Smooth muscle cell (in vitro differentiated cells): ENCODE measurements around the gene TRMT61B. TPM values are rescaled to one million over a fixed set of nuclear protein-coding genes. Genes with fewer than 3 reads are reported as not detected.

Source experiments
- DNase-seq: peaks from one replicate; lab custom pipeline; 2025; ENCODE audit not compliant: unreplicated experiment; lab: John Stamatoyannopoulos, UW
- H2AFZ ChIP-seq: fragments of 200-600 bp; sonication (generic); 2 replicates; pipeline ENCODE4 v1.6.0; 2016; ENCODE audit warnings: antibody characterized with exemption, low read depth, mild to moderate bottlenecking
- H3F3A ChIP-seq: fragments of 200-600 bp; sonication (generic); 2 replicates; pipeline ENCODE4 v1.6.0; 2017; ENCODE audit warnings: antibody characterized with exemption, low read depth
- H3K27ac ChIP-seq: fragments of 200-600 bp; sonication (generic); 2 replicates; pipeline ENCODE4 v1.5.1; 2016; ENCODE audit warnings: low read depth, mild to moderate bottlenecking
- H3K27me3 ChIP-seq: fragments of 200-600 bp; sonication (generic); 2 replicates; pipeline ENCODE4 v1.6.1; 2016; ENCODE audit warnings: low read depth, mild to moderate bottlenecking
- H3K36me3 ChIP-seq: fragments of 200-600 bp; sonication (generic); 2 replicates; pipeline ENCODE4 v1.5.1; 2016; ENCODE audit warnings: low read depth
- H3K4me1 ChIP-seq: fragments of 200-600 bp; sonication (generic); 2 replicates; pipeline ENCODE4 v1.5.1; 2016; ENCODE audit warnings: low read depth
- H3K4me2 ChIP-seq: fragments of 200-600 bp; sonication (generic); 2 replicates; pipeline ENCODE4 v1.6.0; 2016; ENCODE audit warnings: mild to moderate bottlenecking
- H3K4me3 ChIP-seq: fragments of 200-600 bp; sonication (generic); 2 replicates; pipeline ENCODE4 v1.5.1; 2016; ENCODE audit warnings: mild to moderate bottlenecking
- H3K79me2 ChIP-seq: fragments of 200-600 bp; sonication (generic); 2 replicates; pipeline ENCODE4 v1.6.0; 2016; ENCODE audit warnings: low read depth, mild to moderate bottlenecking
- H3K9ac ChIP-seq: fragments of 200-600 bp; sonication (generic); 2 replicates; pipeline ENCODE4 v1.6.0; 2016; ENCODE audit warnings: low read depth
- H3K9me3 ChIP-seq: fragments of 200-600 bp; sonication (generic); replicated peaks from 2 replicates; pipeline ENCODE4 v1.5.1; 2016; ENCODE audit warnings: low read depth
- H4K20me1 ChIP-seq: fragments of 200-600 bp; sonication (generic); 2 replicates; pipeline ENCODE4 v1.6.0; 2016; ENCODE audit warnings: low read depth
- CTCF ChIP-seq: fragments of 200-600 bp; sonication (generic); IDR thresholded peaks from 2 replicates; pipeline ENCODE4 v1.5.1; 2017; ENCODE audit warnings: borderline replicate concordance, mild to moderate bottlenecking, antibody characterized with exemption; ENCODE audit not compliant: insufficient read depth, poor library complexity, severe bottlenecking
- WGBS: methylation state at CpG from one replicate; pipeline ENCODE4 v1.1.7; 2016; ENCODE audit warnings: low lambda C conversion rate; 5-methylcytosine and 5-hydroxymethylcytosine counted together
- polyA plus RNA-seq: library from polyadenylated mRNA; unstranded; fragments of >200 nt; fragmentation: Nextera tagmentation; extraction: Ambion mirVana; gene quantifications from 2 replicates; pipeline ENCODE4 v1.2.1, GENCODE V29; 2016
- total RNA-seq: library from RNA; depleted of rRNA; stranded (reverse); fragments of >200 nt; gene quantifications from 2 replicates; pipeline ENCODE4 v1.2.3, GENCODE V29; 2014

The TRMT61B gene
- total and polyA plus RNA-seq, 2 experiments from 2014 or later, result 6.5 to 8.5 TPM

GRCh38 chr2:28904802-28905457, 34.8 kb upstream of the TRMT61B start:
- DNase-seq, result no peak
- Histone ChIP-seq H4K20me1 (peaks cover 84% of the 10 kb centered on the region), H3K27ac (peak overlapping the region; percentile 19)

GRCh38 chr2:28904295-28904694, 34.2 kb upstream of the TRMT61B start:
- Histone ChIP-seq H3K79me2 (peaks cover 82% of the 10 kb centered on the region), H4K20me1 (peaks cover 84% of the 10 kb centered on the region), H3K27me3 (no peaks in the 10 kb centered on the region), H3K9me3 (no peaks in the 10 kb centered on the region), H3F3A (no peaks in the 10 kb centered on the region), H3K9ac (no peak overlapping the region), H3K4me1 (no peaks in the 10 kb centered on the region), H3K4me3 (no peak overlapping the region), H2AFZ (no peak overlapping the region), H3K36me3 (peaks cover 8% of the 10 kb centered on the region), H3K4me2 (no peak overlapping the region), H3K27ac (peak overlapping the region; percentile 19)
- TF ChIP-seq CTCF, result no peak
- 52% methylated on average over 2 of the region's 2 CpGs for WGBS
- no peak for DNase-seq

More at GRCh38 chr2:28904802-28905457, 34.8 kb upstream of the TRMT61B start:
- no peak overlapping the region for H2AFZ ChIP-seq
- peaks cover 8% of the 10 kb centered on the region for H3K36me3 ChIP-seq
- no peaks in the 10 kb centered on the region for H3K9me3 ChIP-seq
- no peak overlapping the region for H3K4me3 ChIP-seq
- H3K4me2 ChIP-seq, result no peak overlapping the region
- H3F3A ChIP-seq, result no peaks in the 10 kb centered on the region
- peaks cover 80% of the 10 kb centered on the region for H3K79me2 ChIP-seq
- no peak for TF ChIP-seq CTCF
- no peaks in the 10 kb centered on the region for H3K27me3 ChIP-seq
- WGBS, result 86% methylated on average over 2 of the region's 2 CpGs
- no peak overlapping the region for H3K9ac ChIP-seq
- no peaks in the 10 kb centered on the region for H3K4me1 ChIP-seq

- no peaks in the 10 kb centered on the region for H3K4me1 ChIP-seq
- no peaks in the 10 kb centered on the region for H3F3A ChIP-seq
- no peaks in the 10 kb centered on the region for H3K9me3 ChIP-seq
- H3K79me2 ChIP-seq, result peaks cover 95% of the 10 kb centered on the region
- H2AFZ ChIP-seq, result no peak overlapping the region
- H3K27ac ChIP-seq, result no peak overlapping the region
- WGBS, result 97% methylated on average over 3 of the region's 3 CpGs
- H3K36me3 ChIP-seq, result no peaks in the 10 kb centered on the region
- H3K4me2 ChIP-seq, result no peak overlapping the region
- peaks cover 89% of the 10 kb centered on the region for H4K20me1 ChIP-seq
- H3K27me3 ChIP-seq, result no peaks in the 10 kb centered on the region
- no peak for DNase-seq
- H3K4me3 ChIP-seq, result no peak overlapping the region
- no peak overlapping the region for H3K9ac ChIP-seq
- no peak for TF ChIP-seq CTCF
These were observed 32.5 kb upstream of the TRMT61B start for GRCh38 chr2:28902584-28902983.

- no peak overlapping the region for H3K27ac ChIP-seq
- H3K4me1 ChIP-seq, result peaks cover 5% of the 10 kb centered on the region
- H3K9me3 ChIP-seq, result no peaks in the 10 kb centered on the region
- no peak overlapping the region for H3K4me3 ChIP-seq
- H3K9ac ChIP-seq, result no peak overlapping the region
- peaks cover 99% of the 10 kb centered on the region for H3K79me2 ChIP-seq
- WGBS, result 96% methylated on average over 1 of the region's 1 CpG
- no peak overlapping the region for H3K4me2 ChIP-seq
- no peaks in the 10 kb centered on the region for H3K36me3 ChIP-seq
- no peak for TF ChIP-seq CTCF
- H3F3A ChIP-seq, result no peaks in the 10 kb centered on the region
- DNase-seq, result no peak
- peaks cover 95% of the 10 kb centered on the region for H4K20me1 ChIP-seq
- H3K27me3 ChIP-seq, result no peaks in the 10 kb centered on the region
- H2AFZ ChIP-seq, result no peak overlapping the region
These were observed 31.7 kb upstream of the TRMT61B start for GRCh38 chr2:28901841-28902240.
